HG02763 (cell line): ENCODE measurements around the gene MYO7B.

Source experiments
- ATAC-seq: cut with Tn5 transposase; IDR thresholded peaks from one replicate; pipeline ENCODE4 v1.9.1; 2021; ENCODE audit warnings: mild to moderate bottlenecking, moderate library complexity; ENCODE audit not compliant: unreplicated experiment

Gene MYO7B

DNA sequence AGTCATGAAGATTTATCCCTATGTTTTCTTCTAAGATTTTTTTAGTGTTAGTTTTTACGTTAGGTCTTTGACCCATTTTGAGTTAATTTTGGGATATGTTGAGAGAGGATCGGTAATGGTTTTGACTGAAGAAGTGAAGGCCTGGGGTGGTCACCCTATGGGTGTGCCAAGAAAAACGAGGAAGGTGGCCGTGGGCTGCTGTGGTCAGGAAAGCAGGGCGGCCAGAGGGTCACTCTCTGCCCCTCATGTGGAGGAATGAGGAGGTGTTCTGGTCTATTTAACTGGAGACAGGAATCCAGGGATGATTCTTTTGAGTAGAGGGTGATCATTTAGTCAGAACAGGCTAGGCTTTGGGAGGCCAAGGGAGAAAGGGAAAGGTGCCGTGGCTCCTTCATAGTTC lies 50.7 kb downstream of the MYO7B start:
- no peak for ATAC-seq

DNA sequence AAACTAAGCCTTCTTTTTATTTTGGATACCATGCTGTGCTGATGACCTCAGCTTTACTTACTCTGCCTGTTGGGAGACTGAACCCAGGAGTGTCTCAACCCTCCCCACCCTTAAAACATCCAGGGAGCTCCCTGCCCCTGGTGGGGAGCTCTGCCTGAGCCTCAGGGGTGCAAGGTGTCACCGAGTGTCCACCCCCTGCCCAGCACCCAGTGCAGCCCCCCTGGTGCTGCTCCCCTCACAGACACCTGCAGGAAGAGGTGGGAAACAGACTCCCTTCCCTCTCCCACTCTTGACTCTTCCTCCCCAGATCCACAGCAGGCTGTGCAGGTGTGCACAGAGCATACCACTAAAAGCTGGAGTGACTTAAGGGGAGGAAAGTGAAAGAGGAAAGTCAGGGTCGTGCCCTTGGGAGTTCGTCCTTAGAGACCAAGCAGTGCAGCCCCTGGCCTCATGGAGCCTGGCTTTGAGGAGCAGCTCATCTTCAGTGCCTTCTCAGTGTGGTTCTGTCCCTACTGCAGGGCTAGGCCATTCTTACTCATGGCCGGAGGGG lies 51.3 kb downstream of the MYO7B start:
- no peak for ATAC-seq

DNA sequence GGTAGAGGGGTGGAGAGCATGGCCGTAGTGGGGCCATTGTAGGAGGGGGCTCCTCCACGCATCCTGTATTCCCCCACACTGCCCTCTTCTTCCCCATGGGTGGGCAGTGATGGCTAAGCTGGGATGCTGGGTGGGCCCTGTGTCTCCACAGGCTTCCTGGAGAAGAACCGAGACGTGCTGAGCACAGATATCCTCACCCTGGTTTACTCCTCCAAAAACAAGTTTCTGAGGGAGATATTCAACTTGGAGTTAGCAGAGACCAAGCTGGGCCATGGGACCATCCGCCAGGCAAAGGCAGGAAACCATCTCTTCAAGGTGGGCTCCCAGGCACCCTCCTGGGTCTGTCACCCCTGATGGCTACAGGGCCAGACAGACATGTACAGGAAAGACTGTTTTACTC lies 52.8 kb downstream of the MYO7B start:
- ATAC-seq: no peak

DNA sequence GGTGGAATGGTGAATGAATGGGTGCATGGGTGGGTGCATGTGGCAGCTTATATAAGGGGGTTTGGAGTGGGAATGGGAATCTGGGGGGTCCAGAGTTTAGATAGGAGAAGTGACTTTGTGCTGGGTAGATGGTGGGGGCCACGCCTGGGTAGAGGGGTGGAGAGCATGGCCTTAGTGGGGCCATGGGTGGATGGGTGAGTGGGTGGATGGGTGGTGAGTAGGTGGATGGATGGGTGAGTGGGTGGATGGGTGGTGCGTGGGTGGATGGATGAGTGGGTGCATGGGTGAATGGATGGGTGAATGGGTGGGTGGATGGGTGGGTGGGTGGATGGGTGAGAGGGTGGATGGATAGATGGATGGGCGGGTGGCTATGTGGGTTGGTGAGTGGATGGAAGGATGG lies 53.9 kb downstream of the MYO7B start:
- ATAC-seq: no peak

DNA sequence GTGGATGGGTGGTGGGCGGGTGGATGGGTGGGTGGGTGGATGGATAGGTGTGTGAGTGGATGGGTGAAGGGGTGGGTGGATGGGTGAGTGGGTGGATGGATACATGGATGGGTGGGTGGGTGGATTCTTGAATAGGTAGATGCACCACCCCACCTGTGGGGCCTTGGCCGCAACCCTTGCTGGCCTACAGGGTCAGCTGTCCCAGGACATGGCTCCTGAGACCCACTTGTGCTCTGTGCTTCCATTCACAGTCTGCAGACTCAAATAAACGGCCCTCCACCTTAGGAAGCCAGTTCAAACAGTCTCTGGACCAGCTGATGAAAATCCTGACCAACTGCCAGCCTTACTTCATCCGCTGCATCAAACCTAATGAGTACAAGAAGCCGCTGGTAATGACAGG lies 54.4 kb downstream of the MYO7B start:
- ATAC-seq: no peak

DNA sequence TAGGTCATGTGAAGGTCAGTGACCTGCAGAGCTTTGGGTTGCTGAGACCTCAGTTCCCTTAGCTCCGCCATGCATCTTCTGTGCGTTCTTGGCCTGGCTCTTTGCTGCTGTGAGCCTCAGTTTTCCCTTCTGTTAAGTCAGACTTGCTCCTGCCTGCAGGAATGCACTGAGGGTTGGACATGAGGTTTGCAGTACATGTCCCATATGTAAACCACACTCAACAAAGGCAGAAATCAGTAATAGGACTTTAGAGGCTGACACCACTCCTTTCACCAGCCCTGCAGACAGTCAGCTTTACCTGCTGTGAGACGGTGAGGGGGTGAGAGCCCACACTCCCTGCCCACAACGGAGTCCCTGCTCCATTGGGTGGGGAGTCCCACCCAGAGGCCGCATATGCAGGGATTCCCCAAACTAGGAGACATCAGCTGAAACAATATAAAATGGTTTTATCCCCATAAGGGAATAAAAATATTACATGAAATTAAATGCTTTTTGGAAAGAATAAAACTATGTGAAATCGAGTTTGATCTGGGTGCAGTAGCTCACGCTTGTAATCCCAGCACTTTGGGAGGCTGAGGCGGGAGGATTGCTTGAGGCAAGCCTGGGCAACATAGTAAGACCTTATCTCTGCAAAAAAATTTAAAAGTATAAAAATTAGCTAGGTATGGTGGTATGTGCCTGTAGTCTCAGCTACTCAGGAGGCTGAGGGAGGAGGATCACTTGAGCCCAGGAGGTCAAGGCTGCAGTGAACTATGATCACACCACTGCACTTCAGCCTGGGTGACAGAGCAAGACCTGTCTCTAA lies 55.1 kb downstream of the MYO7B start:
- ATAC-seq: no peak

DNA sequence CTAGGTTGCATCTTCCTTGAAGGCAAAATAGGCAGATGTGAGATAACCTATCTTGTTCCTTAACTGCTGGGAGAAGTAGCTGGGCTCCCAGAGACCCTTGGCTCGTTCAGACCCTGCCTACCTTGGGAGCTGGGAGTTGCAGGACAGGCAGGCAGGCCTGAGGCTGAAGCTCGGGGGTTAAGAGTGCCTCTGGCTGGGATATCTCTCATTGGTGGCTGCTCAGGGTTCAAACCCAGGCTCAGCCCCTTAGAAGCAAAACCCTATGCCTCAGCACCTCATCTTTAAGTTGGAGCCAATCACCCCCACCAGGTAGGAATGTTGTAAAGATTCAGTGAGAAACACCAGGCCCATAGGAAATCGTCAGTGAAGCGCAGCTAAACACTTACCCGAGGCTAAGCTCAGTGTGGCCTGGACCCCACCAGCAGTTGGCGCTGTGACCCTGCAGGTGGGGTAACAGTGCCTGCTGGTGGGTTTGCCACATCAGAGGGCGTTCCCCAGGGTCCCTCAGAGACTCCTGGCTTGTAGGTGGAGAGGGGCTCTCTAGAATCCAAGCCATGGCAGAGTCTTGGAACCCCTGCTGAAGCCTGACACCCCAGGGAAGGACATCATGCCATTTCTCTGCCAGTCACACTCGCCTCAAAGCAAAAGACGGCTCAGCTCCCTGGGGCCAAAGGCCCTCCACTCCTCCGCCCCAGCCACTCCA lies 55.9 kb downstream of the MYO7B start:
- ATAC-seq: peak; percentile 61

DNA sequence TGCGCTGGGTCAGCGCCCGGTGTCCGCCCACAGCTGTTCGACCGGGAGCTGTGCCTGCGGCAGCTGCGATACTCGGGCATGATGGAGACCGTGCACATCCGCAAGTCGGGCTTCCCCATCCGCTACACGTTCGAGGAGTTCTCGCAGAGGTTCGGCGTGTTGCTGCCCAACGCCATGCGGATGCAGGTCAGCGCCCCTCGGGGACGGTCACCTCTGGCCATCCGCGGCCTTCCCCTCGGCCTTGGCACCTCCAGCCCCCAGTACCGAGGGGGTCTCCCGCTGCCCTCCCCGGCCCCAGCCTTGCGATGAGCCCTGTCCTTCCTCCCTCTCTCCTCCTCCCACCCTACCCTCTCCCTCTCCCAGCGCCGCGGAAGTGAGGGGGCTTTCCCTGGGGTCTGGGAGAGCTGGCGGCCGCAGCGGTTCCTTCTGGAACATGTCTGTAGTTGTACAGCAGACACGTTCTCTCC lies 57.3 kb downstream of the MYO7B start:
- ATAC-seq: no peak

DNA sequence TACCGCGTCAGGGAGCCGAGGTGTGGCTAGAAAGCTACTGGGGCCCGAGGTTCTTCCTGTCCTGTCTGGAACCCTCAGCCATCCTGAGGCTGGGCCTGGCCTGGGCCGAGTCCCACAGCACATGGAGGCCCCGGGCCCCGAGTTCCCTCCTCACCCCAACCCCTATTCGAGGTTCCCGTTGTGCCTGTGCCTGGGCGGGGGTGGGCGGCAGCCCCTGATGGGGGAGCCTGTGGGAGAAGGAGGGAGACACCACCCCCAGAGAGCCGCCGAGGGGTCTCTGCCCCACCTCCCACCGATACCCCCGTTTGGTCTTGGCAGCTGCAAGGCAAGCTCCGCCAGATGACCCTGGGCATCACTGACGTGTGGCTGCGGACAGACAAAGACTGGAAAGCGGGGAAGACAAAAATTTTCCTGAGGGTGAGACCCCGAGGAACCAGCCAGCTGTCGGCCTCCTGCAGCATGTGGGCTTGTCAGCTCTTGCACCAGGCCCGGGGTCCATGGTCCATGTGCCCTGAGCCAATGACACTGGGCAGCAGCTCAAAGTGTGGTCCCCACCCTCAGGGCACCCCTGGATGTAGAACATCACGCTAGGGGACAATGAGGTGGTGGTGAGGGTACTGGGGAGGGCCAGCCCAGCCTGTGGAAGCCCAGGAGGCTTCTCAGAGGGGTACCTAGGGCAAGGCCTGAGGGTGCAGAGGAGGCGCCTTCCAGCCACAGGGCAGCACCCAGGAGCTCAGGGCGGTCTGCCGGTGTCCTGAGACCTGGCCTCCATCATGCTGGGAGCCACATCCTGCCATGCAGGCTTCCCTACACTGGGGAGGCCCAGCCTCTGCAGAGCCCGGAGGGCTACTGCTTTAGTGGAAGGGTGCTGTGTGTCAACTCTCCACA lies 58.0 kb downstream of the MYO7B start:
- no peak for ATAC-seq

DNA sequence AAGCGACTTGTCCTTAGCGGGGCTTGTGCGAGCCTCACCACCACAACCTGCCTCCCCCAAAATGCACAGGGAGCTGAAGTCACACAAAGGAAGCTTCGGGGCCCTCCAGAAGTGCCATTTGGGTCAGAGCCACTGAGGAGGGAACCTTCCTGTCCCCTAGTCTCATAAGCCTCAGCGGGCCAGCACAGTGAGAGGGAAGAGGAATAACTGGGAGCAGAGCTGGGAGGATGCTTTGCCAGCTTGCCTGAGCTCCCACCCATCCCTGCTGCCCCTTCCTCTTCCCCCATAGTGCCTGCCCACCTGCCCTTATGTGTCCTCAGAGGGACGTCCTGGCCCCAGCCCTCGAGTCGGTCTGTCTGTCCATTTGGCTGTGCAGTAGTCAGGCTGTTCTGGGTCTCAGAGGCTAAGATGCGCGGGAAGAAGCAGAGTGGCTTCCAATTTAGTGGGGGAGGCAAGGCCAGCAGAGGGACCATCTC lies 58.7 kb downstream of the MYO7B start:
- ATAC-seq: no peak

DNA sequence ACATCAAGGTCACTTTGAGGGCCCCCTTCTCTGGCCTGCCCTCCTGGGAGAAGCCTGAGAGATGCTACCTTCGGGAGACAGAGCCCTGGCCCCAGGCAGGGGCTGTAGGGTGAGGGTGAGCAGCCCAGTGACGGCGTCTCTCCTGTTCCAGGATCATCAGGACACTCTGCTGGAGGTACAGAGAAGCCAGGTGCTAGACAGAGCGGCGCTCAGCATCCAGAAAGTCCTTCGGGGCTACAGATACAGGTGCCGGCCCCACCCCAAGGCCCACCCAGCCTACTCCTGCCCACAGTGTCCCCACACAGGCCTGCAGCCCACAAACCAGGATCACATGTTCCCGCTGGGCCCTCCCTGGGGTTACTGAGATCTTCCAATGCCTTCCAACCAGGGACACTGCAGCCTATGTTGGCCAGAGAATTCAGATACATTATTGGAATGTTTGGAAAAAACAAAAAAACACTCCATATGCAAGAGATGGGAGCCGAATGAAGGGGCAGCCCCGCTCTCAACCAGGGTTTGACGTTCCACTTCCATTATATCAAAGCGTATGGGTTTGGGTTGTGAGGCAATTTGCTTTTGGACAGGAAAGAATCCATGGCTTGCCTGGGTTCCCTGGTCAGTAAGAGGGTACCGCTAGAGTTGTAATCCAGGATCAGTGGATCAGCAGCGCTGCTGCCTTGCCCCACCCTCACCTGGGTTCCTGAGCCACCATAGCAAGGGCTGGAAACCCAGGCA lies 61.0 kb downstream of the MYO7B start:
- ATAC-seq: no peak

DNA sequence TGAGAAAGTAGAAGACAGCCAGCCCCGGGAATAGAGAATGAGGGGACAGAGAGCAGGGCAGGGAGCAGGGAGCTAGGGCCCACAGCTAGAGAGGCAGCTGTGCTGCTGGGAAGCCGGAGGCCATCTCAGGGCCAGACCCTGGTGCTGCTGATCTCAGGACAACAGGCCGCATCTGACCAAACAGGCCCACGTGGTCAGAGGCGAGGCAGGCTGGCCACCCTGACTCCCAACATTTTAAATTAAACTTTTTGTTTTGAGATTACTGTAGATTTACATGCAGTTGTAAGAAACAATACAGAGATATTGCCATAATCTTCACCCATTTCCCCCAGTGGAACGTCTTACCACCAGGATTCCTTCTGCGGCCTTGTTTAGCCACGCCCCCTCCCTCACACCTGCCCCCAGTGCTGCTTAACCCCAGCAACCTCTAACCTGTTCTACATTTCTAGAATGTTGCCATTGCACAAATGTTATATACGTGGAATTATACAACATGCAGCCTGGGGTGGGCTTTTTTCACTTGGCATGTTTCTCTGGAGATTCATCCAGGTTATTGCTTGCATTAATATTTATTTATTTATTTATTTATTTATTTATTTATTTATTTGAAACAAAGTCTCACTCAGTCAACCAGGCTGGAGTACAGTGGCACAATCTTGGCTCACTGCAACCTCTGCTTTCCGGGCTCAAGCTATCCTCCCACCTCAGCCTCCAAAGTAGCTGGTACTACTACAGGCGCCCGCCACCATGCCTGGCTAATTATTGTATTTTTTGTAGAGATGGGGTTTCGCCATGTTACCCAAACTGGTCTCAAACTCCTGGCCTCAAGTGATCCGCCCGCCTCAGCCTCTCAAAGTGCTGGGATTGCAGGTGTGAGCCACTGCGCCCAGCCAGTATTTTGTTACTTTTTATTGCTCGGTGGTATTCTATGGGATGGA lies 61.8 kb downstream of the MYO7B start:
- no peak for ATAC-seq

DNA sequence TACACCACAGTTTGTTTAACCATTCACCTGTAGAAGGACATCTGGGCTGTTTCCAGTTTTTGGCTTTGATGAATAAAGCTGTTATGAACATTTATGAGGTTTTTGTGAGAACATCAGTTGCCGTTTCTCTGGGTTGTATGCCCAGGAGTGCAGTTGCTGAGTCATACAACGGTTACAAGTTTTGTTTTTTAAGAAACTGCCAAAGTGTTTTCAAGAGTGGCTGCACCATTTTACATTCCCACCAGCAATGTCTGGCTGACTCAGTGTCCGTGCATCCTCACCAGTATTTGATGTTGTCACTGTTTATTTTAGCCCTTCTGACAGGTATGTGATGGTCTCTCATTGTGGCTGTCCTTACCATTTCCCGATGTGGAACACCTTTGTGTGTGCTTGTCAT lies 62.5 kb downstream of the MYO7B start:
- no peak for ATAC-seq

DNA sequence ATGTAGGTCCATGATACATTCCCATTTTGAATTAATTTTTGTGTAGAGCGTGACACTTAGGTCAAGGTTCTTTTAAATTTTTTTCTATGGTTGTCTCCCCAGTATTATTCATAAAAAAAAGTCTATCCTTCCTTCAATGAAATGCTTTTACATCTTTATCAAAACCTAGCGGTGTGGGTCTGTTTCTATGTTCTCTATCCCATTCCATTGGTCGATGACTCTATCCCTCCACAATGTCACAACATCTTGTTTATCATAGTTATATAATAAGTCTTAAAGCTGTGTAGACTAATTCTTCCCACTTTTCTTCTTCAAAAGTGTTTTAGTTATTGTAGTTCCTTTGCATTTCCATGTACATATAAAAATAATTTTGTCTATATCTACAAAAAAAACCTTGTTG lies 63.2 kb downstream of the MYO7B start:
- ATAC-seq: no peak

DNA sequence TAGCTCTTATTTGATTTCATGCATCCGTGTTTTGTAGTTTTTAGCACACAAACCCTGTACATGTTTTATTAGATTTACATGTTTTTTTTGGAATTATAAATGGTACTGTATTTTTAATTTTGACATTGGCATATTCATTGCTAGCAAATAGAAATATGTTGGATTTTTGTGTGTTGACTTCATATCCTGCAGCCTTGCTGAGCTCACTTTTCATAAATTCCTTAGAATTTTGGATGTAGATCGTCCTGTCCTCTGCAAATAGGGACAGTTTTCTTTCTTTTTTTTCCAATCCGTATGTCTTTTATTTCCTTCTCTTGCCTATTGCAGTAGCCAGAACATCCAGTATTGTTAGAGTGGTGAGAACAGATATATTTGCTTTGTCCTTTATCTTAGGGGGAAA lies 63.7 kb downstream of the MYO7B start:
- ATAC-seq: no peak

DNA sequence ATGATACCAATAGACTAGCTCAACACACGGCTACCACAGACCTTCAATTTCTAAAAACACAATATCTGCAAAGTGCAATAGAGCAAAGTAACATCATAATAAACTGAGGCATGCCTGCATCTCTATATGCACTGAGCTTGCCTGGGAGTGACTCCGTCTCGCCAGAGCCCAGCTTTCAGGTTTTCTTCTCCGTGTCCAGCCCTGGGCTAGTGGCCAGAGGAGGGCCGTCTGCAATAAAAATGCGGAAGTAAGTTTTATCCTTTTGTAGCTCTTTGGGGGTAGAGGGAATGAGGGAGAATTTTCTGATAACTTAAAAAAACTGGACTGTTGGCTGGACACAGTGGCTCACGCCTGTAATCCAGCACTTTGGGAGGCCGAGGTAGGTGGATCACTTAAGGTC lies 69.5 kb downstream of the MYO7B start:
- ATAC-seq: no peak

DNA sequence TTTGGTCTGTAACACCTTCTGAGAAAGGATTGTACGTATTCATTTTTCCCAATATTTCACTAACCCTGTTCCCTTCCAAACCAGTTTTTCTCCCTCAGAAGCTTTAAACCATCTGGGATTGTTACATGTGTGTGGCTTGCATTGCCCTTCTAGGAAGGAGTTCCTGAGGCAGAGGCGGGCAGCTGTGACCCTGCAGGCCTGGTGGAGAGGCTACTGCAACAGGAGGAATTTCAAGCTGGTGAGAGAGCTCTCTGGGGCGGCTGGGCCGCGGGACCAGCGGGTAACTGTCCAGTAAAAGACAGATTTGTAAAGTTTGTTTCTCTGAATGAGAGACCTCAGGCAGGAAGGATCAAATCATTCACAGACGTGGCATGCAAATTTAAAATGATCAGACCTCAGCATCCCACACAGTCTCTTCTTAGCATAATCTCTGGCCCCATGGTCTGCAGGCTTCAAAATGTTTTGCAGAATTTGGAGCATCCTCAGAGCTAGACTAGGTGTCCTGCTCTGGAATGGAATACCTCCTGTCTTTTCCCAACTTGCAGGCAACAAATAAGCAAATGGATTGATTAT lies 70.3 kb downstream of the MYO7B start:
- ATAC-seq: no peak

DNA sequence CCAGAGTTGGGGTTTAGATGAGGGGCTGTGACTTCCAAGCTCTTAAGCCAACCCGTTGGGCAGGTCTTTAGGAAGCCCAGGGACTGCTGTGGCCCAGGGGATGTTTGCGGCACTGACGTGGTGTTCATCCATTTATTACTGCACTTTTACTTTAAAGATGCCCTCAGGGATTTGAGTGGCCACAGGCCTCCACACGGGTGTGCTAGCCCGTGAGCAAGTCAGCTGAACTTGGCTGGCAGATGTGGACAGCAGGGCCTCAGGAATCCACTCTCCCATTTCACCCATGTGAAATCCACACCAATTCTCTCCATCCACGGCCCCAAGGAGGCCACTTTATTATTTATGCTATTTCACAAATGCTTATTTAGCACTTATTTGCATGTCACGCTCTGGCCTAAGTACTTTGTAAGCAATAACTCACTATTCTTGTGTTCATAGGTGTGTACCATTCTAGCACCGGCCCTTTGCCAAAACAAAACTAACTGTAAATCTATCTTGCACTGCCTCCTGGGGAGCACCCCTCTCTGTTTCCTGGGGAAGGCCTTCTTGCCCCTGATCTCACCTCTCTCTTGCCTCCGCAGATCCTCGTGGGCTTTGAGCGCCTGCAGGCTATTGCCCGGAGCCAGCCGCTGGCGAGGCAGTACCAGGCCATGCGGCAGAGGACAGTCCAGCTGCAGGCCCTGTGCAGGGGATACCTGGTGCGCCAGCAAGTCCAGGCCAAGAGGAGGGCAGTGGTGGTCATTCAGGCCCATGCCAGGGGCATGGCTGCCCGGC lies 71.3 kb downstream of the MYO7B start:
- no peak for ATAC-seq
